HG03066 (cell line): ENCODE data around the gene GALNT10.

Experiments used
- ATAC-seq: cut with Tn5 transposase; IDR thresholded peaks from one replicate; pipeline ENCODE4 v1.9.1; 2021; ENCODE audit warnings: low read depth; ENCODE audit not compliant: unreplicated experiment

The GALNT10 gene

DNA sequence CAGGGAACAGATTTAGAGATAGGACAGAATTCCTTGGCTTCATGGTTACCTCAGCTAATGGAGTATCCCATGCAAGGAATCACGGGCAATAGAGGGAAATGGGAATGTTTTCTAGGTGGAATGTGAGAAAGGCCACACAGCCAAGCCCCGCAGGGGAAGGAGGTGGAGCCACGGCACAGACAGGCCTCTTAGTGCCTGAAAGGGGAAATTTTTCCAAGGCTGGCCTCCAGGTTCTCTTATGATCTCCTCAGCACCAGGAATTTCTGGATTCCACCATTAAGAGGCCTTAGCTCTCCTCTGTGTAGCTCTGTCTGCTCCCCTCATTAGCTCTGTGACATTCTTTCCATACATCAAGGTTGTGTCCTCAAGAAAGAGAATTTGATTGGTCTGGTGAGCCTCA, 124.7 kb downstream of the GALNT10 start:
- no peak for ATAC-seq

DNA sequence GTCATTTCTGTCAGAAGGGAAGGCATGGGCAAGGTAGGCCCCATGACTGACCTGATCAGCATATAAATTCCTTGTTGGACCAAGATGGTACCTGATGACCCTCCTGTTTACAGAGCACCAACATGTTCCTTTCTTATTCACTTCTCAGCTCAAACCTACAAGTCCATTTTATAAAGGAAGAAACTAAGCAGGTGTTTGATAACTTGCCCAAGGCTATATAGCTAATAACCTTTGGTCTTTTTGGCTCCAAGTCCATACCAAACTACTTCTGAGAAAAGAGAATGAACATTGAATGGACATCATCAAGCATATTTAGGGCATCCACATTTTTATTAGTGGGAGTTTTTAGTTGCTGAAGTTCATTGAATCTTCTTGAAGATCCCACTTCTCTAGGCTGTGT, 125.2 kb downstream of the GALNT10 start:
- ATAC-seq, result no peak

DNA sequence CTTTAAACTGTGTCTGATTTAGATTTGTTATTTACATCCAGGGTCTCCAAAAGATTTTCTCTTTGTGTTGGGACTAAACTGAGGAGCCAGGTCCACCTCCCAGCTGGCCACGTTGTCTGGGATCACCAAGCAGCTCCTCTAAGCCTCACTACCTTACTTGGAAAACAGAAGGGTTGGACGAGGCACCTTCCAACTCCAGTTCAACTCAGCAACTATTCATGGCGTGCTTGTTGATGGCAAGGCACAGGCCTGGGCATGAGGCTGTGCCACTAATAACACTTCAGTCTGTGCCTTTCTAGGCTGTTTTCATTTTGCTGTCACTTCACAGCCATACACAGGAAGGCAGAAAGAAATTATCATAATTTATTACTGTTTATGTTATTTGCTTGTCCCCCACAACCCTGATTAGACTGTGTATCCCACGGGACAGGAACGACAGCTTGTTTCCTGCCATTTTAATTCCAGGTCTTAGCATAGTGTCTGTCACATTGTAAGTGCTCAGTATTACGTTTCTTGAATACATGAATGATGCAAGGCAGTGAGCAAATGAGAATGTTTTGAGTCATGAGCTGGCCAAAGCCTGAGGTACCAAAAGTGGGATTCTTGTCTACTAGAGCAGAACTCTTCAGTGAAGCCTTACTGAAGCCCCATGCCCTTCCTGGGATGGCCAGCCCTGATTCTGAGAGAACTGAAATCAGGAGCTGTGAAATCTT, 125.8 kb downstream of the GALNT10 start:
- ATAC-seq, result no peak

DNA sequence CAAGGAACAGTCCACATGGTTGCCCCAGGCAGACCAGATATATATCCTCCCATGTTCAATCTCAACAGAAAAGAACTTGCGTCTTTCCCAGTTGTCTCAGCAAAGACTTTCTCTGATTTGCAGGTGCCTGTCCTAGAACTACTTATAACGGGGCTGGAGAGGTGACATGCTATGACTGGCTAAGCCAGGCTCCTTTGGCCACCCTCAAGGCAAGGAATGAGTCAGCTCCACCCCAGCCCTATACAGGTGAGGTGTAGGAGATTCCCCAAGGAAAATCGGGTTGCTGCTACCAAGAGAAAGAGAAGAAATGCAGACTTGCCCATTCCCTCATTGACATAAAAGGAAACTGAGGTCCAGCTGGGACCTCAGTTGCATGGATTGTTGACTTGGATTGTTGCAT, 127.4 kb downstream of the GALNT10 start:
- no peak for ATAC-seq

DNA sequence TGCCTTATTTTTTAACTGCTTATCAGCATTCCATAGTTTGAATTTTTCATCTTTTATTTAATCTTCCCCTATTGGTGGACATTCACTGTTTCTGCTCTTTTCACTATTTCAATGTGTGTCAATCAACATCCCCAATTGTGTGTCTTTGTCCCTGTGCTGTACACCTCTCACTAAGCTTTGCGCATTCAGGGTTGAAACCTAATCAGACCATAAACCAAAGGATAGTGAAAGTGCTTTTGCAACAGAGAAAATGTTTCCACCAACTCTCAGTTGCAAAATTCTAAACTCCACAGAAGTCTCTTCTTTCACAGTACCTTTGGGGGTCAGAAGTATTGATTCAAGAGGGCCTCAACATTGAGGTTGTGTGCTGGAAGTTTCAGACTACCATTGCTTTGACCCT, 128.2 kb downstream of the GALNT10 start:
- no peak for ATAC-seq

DNA sequence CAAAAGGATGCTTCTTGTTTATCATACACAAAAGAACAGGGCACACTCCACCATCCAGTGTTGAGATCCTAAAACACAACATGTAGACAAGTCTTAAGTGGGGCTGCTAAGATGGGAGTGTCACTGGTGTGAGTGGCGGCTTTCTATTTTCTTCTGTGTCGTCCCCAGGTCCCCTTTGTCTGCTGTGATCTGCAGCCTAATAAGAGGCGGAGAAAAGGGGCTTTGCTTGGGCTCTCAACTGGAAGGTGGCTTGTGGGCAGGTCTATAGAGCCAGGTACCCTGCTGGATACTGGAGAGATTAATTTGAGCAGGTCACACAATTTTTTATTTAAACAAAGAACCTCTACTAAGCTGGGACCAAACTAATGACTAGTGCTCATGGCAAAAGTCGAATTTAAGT, 129.2 kb downstream of the GALNT10 start:
- no peak for ATAC-seq

DNA sequence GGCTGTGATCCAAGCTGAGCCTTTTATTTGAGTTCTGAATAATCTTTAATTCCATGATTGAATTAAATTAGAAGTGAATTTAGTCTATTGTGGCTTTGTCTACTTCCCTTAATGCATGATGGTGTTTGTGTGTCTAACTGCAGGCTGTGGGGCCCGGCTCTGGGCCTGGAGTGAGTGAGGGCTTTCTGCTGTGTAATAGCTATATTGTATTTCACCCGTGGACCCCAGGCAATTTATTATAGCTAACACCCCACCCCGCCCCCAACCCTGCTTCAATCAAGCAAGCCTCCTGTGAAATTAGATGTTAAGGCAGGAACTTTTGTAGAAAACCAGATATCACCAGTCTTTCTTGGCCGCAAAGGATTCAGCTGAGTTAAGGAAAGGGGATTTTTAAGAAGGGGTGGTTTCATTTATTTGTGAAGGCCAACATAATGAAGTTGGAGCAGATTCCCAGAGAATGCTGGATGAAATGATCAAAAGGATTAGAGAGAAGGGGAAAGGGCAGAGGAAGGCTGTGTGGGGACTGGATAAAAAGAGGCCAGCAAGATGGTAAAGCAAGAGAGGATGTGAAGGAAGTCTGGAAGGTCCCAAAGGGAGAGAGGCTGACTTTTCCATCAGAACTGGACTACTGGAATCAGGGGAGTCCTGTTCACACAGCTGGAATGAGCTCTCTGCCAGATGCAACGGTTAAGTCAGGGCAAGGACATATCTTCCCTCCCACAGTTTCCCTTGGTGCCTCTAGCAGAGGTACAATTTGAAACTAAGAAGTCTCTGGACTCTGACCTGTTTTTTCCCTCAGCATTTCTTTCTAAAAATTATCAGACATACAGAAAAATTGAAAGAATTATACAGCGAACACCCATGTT, 129.9 kb downstream of the GALNT10 start:
- no peak for ATAC-seq

DNA sequence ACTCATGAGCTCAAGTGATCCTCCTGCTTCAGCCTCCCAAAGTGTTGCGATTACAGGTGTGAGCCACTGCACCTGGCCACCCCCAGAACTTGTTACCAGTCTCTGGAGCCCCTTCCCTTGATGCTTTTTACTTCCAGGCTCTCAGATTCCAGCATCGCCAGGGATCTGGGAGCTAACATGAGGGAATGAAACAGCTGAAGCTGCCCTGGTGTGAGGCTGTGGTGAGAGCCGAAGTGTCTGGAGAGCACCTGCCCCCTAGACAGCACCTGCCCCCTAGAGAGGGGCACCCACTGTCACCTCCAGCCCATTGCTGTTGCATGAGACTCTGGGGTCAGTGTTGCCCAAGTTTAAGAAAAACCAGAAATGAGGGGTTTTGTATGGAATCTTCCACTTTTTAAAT, 131.0 kb downstream of the GALNT10 start:
- no peak for ATAC-seq

DNA sequence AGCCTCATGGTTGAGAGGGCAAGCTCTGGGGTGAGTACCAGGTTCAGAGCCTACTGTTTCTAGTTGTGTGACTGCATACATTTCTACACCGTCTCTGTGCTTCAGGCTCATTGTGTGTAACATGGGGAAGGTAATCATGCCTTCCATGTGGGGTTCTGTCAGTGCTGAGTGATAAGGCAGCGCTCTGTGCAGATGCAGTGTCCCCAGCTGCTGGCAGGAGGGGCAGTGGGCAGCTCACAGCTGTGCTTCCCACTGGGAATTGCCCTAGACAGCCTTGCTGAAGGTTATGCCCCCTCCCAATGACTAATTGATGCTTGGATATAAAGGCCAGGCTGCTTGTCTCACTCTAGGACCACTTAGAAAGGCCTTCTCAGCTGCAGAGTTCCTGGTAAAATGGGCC, 133.5 kb downstream of the GALNT10 start:
- no peak for ATAC-seq

DNA sequence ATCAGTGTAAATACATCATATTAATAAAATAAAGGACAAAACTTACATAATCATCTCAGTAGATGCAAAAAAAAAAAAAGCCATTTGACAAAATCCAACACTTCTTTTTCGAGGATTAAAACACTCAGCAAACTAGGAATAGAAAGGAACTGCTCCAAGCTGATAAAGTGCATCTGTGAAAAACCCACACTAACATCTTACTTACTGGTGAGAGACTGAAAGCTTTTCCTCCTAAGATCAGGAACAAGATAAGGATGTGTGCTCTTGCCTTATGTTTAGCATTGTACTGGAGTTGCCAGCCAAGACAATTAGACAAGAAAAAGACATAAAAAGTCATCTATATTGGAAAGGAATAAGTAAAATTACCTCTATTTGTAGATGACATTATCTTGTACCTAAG, 135.0 kb downstream of the GALNT10 start:
- ATAC-seq, result no peak

DNA sequence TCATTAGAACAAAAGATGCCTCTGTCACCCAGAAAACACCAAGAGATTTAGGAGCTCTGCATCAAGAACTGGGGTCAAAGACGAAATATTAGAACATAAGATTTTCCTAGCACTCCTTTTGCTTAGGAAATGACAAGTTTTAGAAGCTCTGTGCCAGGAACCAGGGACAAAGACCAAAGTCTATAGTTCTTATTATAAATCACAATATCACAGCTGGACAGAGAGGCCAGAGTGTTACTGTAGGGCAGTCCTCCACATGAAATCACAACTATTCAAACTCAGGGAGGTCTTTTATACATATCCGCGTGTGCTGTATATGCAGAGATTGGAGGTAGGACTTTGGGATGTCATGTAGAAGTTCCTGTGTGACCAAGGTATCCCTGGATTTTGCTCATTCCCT, 138.5 kb downstream of the GALNT10 start:
- ATAC-seq, result no peak

DNA sequence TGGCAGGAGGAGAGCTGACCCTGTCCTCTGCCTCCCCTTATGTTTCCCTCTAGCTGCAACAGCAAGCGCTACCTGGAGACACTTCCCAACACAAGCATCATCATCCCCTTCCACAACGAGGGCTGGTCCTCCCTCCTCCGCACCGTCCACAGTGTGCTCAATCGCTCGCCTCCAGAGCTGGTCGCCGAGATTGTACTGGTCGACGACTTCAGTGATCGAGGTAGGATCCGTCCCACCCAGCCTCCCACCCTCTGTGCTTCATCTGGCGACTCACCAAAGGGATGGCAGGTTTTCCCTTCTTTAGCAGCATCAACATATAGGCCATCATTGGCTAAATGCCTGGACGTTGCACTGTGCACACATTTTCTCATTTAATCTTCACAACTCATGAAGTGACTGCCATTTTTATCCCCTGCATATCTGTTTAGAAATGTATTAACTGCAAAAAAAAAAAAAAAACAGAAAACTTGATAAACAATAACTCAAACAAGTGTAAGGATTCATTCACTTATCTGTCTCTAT, 139.0 kb downstream of the GALNT10 start:
- ATAC-seq, result no peak

DNA sequence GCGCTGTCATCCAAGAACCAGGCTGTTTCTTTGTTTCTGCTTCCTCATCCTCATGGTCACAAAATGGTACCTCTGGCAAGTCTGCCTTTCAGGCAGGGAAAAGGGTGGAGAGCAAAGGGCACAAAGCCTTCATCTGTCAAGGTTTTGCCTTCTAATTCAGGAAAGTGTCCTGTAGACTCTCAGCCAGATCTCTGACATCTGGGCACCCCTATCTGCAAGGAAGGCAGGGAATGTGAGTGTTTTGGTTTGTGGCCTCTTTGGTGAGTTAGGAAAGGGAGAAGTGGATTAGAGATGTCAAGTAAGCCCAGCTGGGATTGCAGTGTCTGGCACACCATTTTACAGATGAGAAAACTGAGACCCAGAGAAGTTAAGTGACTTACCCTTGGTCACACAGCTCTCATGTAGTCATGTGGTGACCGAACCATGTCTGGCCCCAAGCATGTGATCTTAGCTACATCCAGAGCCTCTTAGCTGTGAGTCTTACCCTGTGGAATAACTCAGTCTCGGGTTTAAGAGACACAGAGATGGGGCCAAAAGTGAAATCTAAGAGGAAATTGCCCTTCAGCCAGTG, 139.6 kb downstream of the GALNT10 start:
- ATAC-seq, result no peak

DNA sequence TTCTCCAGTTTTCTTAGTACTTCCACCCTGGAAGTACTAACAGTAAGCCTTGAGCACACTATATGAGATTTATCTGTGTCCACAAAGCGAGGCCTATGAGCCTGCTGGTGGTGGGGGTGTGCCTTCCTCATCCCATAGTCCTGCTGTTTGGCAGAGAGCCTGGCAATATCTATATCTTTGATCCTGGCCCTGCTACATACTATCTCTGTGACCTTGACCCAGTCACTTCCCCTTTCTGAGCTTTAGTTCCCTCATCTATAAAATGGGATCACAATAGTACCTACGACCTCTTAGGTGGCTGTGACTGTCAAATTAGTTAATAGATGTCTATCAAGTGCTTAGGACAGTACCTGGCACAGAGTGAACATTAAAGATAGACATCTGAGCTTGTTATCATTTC, 140.7 kb downstream of the GALNT10 start:
- ATAC-seq, result no peak

DNA sequence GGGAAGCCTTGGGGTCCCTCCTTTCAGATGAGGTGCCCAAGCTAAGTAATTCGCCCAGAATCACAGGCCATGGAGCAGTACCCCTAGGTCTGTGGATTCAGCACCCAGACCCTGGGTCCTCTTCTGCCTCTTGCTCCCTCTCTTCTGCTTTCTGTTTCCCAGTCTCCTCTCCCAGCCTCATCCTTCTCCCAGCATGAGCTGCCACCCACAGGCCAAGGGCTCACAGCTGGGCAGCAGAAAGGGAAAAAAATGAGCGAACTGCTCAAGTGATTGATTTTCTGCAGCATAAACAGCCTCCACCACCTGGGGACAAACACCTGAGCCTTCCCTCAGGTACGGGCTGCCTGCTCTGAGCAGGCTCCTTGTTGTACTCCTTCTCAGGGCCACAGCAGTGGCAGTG, 141.4 kb downstream of the GALNT10 start:
- no peak for ATAC-seq

DNA sequence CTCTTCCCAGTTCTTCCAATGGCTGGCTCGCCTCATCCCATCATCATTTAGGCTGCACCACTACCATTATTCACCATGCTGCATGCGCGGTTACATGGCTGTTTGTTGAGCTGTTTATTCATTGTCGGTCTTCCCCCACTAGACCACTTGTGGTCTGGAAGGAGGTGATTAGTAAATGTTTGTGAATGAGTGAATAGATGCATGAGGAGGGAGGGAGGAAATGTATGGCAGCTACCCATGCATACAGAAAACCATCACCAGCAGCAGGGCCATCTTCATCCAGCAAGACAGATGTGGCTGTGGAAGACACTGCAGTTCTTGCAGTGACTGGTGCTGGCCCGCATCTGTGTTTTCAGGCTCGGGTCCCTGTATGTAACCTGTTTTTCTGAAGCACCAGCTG, 141.9 kb downstream of the GALNT10 start:
- no peak for ATAC-seq

DNA sequence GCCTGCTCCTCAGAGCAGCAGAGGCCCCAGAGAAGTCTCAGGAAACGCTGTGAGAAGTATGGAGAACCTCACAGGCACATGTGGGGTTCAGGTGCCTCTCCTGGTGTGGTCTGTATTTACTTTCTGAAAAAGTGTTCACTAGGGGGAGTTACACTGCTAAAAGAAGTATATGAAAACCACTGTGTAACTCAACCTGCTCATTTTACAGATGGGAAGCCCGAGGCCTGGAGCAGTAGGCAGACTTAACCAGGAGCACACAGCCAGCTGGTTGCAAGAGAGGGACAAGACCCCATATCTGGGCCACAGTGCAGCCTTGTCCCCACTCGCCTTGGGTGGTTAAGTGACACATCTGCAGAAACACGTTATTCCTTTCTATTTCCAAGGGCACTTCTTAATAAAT, 142.5 kb downstream of the GALNT10 start:
- ATAC-seq, result no peak

DNA sequence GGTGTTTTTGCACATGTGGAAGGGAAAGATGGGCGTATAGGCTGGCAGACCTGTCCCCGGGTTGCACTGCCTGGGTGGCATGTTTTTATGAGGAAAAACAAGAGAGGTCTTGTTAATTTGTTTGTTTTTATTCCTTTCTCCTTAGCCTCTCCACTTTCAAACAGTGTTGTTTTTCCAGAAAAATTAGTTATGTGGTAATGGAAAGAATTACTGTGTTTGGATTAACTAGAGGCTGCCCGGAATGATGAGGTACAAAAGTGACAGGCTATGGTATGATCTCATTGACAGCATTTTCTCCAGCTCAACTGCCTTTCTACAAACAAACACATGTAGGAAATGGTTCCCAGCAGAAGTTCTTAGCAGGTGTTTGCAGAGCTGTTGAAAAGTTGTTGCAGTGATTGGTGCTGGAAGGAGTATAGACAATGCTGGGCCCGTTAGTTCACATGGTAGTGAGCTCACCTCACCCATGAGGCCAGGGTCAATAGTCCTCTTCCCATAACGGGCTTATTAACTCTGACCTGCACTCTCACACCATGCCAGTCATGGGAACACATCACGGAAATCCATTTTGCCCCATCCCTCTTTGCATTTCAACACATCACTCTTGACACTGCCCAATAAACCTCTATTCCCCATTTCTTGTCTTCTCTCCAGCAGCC, 144.0 kb downstream of the GALNT10 start:
- no peak for ATAC-seq

DNA sequence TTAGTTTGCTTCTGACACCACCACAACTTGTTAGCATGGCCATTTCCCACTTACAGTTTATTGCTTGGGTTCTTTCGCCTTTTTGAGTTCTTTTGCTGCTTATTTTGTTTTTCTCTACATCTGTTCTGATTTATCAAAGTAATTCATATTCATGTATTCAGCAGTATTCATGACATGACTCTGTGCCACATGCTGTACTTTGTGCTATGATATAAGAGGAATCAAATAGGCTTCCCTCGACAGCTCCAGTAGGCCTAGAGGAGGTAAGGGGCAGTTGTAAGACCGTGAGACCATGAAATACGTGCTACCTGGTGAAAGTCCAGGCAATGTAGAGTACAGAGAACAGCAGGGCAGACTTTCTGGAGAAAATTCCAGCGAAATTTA, 144.5 kb downstream of the GALNT10 start:
- ATAC-seq, result no peak

DNA sequence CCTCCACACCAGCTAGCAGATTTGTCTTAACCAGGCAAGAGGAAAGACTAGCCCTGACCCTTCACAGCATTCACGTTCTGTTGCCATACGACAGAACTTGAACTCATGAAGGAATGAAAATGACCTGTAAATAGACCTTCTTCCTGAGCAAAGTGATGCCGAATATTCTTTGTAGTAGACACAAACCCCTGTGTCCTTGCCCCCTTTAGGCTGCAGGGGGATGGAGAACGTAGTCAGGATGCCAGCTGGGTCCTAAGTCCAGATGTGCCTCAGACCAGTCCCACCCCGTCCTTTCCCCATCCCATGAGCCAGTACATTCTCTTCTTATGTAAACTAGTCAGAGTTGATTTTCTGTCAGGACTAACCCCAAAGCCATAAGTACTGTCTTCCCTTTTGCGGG, 151.1 kb downstream of the GALNT10 start:
- ATAC-seq, result no peak

DNA sequence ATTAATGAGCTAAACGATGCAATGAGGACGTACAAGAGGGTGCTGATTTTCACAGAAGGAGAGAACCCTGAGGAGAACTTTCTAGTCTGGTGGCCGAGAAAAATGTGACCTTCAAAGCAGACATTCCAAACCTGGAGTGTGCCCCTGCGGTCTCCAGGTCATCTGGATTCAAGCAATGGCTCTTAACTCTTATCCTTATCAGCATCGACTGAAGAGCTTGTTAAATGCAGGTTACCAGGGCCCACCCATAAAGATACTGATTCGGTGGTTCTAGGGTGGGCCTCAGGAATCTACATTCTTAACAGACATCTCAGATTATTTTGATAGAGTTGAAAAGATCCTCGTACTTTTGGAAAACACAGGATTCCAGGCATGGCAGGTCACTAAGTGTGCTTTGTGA, 151.7 kb downstream of the GALNT10 start:
- no peak for ATAC-seq
